Osteocyte (in vitro differentiated cells): ENCODE results near the gene EBP. TPM values are rescaled to one million over a fixed set of nuclear protein-coding genes. Genes with fewer than 3 reads are reported as not detected.

Source experiments
- DNase-seq: peaks from one replicate; pipeline ENCODE4 v3.0.0; 2021; ENCODE audit warnings: mixed read lengths; ENCODE audit not compliant: unreplicated experiment; ENCODE audit errors: extremely low spot score
- H3K27ac Mint-ChIP-seq: one replicate; pipeline ENCODE4 v1.8.0; 2021; ENCODE audit warnings: mild to moderate bottlenecking, mixed read lengths; ENCODE audit not compliant: unreplicated experiment
- H3K27me3 Mint-ChIP-seq: one replicate; pipeline ENCODE4 v1.8.0; 2021; ENCODE audit warnings: mixed read lengths; ENCODE audit not compliant: unreplicated experiment
- H3K36me3 Mint-ChIP-seq: one replicate; pipeline ENCODE4 v1.8.0; 2021; ENCODE audit warnings: mixed read lengths; ENCODE audit not compliant: unreplicated experiment
- H3K4me1 Mint-ChIP-seq: one replicate; pipeline ENCODE4 v1.8.0; 2021; ENCODE audit warnings: mixed read lengths; ENCODE audit not compliant: unreplicated experiment
- H3K4me3 Mint-ChIP-seq: one replicate; pipeline ENCODE4 v1.8.0; 2021; ENCODE audit warnings: mild to moderate bottlenecking, moderate library complexity, mixed read lengths; ENCODE audit not compliant: unreplicated experiment
- H3K9me3 Mint-ChIP-seq: one replicate; pipeline ENCODE4 v1.8.0; 2021; ENCODE audit warnings: mixed read lengths; ENCODE audit not compliant: unreplicated experiment
- total RNA-seq: library from RNA; stranded (reverse); gene quantifications from 2 replicates; pipeline ENCODE4 v1.2.1, GENCODE V29; 2021
- TF ChIP-seq, protein P1 (sequence below): fragments of 200-600 bp; sonication (generic); IDR thresholded peaks from 2 replicates; pipeline ENCODE4 v1.5.0; 2021; ENCODE audit warnings: antibody characterized with exemption, mild to moderate bottlenecking, moderate library complexity

The EBP gene
- total RNA-seq, 1 donor from 2014 or later, result 42.5 TPM

GRCh38 chrX:48491809-48492208 lies 29.8 kb upstream of the EBP start:
- Mint-ChIP-seq H3K36me3 (no peaks in the 10 kb centered on the region), H3K9me3 (peaks cover 5% of the 10 kb centered on the region), H3K27me3 (no peaks in the 10 kb centered on the region), H3K4me3 (no peak overlapping the region), H3K4me1 (peaks cover 30% of the 10 kb centered on the region), H3K27ac (peak overlapping the region; percentile 78)
- no peak for DNase-seq
- TF ChIP-seq, protein P1, sequence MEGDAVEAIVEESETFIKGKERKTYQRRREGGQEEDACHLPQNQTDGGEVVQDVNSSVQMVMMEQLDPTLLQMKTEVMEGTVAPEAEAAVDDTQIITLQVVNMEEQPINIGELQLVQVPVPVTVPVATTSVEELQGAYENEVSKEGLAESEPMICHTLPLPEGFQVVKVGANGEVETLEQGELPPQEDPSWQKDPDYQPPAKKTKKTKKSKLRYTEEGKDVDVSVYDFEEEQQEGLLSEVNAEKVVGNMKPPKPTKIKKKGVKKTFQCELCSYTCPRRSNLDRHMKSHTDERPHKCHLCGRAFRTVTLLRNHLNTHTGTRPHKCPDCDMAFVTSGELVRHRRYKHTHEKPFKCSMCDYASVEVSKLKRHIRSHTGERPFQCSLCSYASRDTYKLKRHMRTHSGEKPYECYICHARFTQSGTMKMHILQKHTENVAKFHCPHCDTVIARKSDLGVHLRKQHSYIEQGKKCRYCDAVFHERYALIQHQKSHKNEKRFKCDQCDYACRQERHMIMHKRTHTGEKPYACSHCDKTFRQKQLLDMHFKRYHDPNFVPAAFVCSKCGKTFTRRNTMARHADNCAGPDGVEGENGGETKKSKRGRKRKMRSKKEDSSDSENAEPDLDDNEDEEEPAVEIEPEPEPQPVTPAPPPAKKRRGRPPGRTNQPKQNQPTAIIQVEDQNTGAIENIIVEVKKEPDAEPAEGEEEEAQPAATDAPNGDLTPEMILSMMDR, result no peak

DNA sequence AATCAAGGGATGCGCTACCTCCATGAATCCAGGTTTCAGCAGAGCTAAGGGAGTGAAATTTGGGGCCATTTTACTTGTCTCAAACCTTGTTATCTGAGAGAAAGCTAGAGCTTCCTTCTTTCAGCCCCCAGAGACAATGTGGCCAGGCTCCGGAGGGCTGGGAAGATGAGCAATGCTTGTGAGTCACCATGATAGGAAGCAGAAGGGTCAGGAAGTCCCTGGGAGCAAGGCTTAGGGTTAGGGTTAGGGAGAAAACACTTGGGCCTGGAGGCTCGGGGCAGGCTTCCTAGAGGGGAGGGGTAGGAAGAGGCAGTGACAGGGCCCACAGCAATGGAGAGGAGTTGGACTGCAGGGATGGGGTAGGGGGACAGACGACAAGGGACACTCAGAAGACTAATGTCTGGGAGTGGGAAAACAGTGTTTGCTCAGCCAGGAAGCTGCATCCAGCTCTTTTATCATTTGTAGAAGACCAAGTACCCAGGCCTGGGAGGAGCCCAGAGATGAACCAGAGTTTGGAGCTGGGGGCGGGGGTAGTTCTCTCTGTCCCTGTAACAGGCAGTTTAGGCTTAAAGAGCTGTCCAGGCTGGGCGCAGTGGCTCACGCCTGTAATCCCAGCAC lies 29.2 kb upstream of the EBP start:
- no peak overlapping the region for H3K4me3 Mint-ChIP-seq
- peaks cover 24% of the 10 kb centered on the region for H3K4me1 Mint-ChIP-seq
- TF ChIP-seq, protein P1, result no peak
- no peaks in the 10 kb centered on the region for H3K36me3 Mint-ChIP-seq
- peaks cover 5% of the 10 kb centered on the region for H3K9me3 Mint-ChIP-seq
- peak overlapping the region; percentile 78 for H3K27ac Mint-ChIP-seq
- DNase-seq, result no peak
- no peaks in the 10 kb centered on the region for H3K27me3 Mint-ChIP-seq

DNA sequence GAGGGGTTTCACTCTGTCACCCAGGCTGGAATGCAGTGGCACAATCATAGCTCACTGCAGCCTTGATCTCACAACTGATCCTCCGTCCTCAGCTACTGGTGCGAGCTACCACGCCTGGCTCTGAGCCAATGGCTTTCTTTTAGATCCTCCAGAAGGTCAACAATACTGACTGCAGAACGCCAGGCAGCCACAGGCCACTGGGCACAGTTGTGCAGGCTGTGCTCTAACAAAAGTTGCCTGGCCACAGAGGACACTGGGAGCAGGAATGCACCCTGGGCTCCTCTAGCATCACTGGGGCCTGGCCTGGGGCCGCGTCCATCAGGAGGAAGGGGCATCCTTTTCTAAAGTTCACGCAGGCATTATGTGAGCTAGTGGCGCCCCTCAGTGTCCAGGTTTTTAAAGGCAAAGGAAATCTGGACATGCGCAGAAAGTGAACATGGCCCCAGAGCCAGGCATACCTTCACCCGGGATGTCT lies 27.7 kb upstream of the EBP start:
- Mint-ChIP-seq H3K9me3 (peaks cover 5% of the 10 kb centered on the region), H3K27me3 (no peaks in the 10 kb centered on the region), H3K27ac (no peak overlapping the region), H3K4me1 (peaks cover 23% of the 10 kb centered on the region), H3K36me3 (no peaks in the 10 kb centered on the region), H3K4me3 (no peak overlapping the region)
- TF ChIP-seq, protein P1, result peak; percentile 50
- no peak for DNase-seq

DNA sequence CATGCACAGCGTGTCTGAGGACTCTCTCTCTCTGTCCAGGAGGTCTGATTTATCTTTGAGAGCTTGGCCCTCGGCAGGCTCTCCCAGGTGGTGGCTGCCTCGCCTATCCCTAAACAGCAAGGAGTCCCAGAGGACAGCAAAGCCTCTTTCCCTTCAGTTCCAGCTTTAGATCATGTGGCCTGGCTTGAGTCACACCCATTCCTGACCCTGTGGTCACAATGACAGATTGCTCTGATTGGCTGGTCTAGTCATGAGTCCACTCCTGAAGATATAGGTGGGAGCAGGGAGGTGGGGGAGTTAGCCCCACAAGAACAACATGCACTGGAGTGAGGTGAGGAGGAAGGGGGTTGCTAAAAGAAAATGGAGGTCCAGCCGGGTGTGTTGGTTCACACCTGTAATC lies 24.9 kb upstream of the EBP start:
- Mint-ChIP-seq H3K4me3 (no peak overlapping the region), H3K4me1 (peaks cover 27% of the 10 kb centered on the region), H3K27me3 (no peaks in the 10 kb centered on the region), H3K9me3 (peaks cover 5% of the 10 kb centered on the region), H3K27ac (no peak overlapping the region), H3K36me3 (no peaks in the 10 kb centered on the region)
- no peak for DNase-seq
- TF ChIP-seq, protein P1, result no peak

GRCh38 chrX:48497871-48498270 lies 23.7 kb upstream of the EBP start:
- Mint-ChIP-seq H3K27ac (peak overlapping the region; percentile 36), H3K4me3 (no peak overlapping the region), H3K36me3 (no peaks in the 10 kb centered on the region), H3K27me3 (no peaks in the 10 kb centered on the region), H3K4me1 (peaks cover 19% of the 10 kb centered on the region), H3K9me3 (no peaks in the 10 kb centered on the region)
- TF ChIP-seq, protein P1, result no peak
- DNase-seq, result no peak
